Measurements from ENCODE around the gene DACH1. TPM values are rescaled to one million over a fixed set of nuclear protein-coding genes. Genes with fewer than 3 reads are reported as not detected.

The DACH1 gene
- total RNA-seq, 5 donors from 2014 or later (not counting 1 experiment from before 2014, with no cell fraction given) = 0.13 to 1.2 (median 0.23) TPM

- Mint-ChIP-seq H3K27ac (no peak overlapping the region), H3K9me3 (peaks cover 4 to 11% (median 5%) of the 10 kb centered on the region in 3 donors), H3K27me3 (no peaks in the 10 kb centered on the region), H3K4me3 (no peak overlapping the region), H3K4me1 (no peaks in the 10 kb centered on the region), H3K36me3 (no peaks in the 10 kb centered on the region)
- ATAC-seq (replicated peaks in 1 of 4) = no peak
- H3K27ac ChIP-seq (ENCODE audit: low read length) = no peak overlapping the region
- POLR2A ChIA-PET = no interaction called here
- no peaks in the 10 kb centered on the region for H3K27me3 ChIP-seq (replicated peaks in 1 of 2; ENCODE audit: control insufficient read depth in 2 of 2, extremely low read depth in 1 of 2, insufficient read depth in 2 of 2, low read length in 1 of 2)
- no peaks in the 10 kb centered on the region for H3K9me3 ChIP-seq
- H3K4me3 ChIP-seq (ENCODE audit: control insufficient read depth in 1 of 2, extremely low read depth in 1 of 2, low read length in 1 of 2) = no peak overlapping the region
- CTCF ChIA-PET = no interaction called here
- no peaks in the 10 kb centered on the region for H3K36me3 ChIP-seq (ENCODE audit: control insufficient read depth in 2 of 2, extremely low read depth in 1 of 2, insufficient read depth in 1 of 2, low read length in 1 of 2)
- no peak for DNase-seq
- H3K4me1 ChIP-seq (ENCODE audit: control insufficient read depth in 1 of 2, extremely low read depth in 1 of 2, insufficient read depth in 2 of 2, low read length in 2 of 2) = no peaks in the 10 kb centered on the region
Observed at GRCh38 chr13:71513411-71514033, 353.5 kb downstream of the DACH1 start.

DNA sequence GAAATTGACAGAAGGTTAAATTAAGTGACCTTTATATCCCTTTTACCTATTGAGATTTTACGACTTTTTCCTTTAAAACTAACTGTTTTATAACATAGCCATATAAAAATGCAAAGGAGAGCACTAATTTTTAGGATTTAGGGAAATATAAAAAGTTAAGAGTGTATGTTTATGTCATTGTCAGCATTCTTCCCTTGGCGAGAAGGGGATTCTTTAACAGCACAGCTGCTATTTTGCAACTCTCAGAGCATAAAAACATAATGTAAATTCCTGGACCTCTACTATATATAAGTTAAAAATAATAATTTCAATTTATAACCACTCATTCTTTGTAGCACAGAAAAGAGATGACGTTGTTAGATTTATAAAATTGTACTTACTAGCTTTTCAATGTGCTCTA lies 363.2 kb downstream of the DACH1 start:
- Mint-ChIP-seq H3K27me3 (no peaks in the 10 kb centered on the region), H3K4me3 (no peak overlapping the region), H3K36me3 (no peaks in the 10 kb centered on the region), H3K27ac (no peak overlapping the region), H3K4me1 (no peaks in the 10 kb centered on the region), H3K9me3 (peaks cover 0 to 3% (median 2%) of the 10 kb centered on the region in 3 donors)
- no peak overlapping the region for H3K27ac ChIP-seq (ENCODE audit: low read length)
- ATAC-seq (replicated peaks in 1 of 4) (no peak), DNase-seq (no peak)
- no peaks in the 10 kb centered on the region for H3K36me3 ChIP-seq (ENCODE audit: control insufficient read depth in 2 of 2, extremely low read depth in 1 of 2, insufficient read depth in 1 of 2, low read length in 1 of 2)
- no peaks in the 10 kb centered on the region for H3K27me3 ChIP-seq (replicated peaks in 1 of 2; ENCODE audit: control insufficient read depth in 2 of 2, extremely low read depth in 1 of 2, insufficient read depth in 2 of 2, low read length in 1 of 2)
- ChIA-PET POLR2A (no interaction called here), CTCF (no interaction called here)
- H3K4me3 ChIP-seq (ENCODE audit: control insufficient read depth in 1 of 2, extremely low read depth in 1 of 2, low read length in 1 of 2) = no peak overlapping the region
- H3K9me3 ChIP-seq = no peaks in the 10 kb centered on the region
- no peaks in the 10 kb centered on the region for H3K4me1 ChIP-seq (ENCODE audit: control insufficient read depth in 1 of 2, extremely low read depth in 1 of 2, insufficient read depth in 2 of 2, low read length in 2 of 2)
- WGBS (ENCODE audit: insufficient coverage) = no CpG with 5 or more reads among the region's 3 CpGs

GRCh38 chr13:71499944-71500514 lies 367.0 kb downstream of the DACH1 start:
- ChIA-PET CTCF (no interaction called here), POLR2A (no interaction called here)
- Mint-ChIP-seq H3K4me1 (no peaks in the 10 kb centered on the region), H3K4me3 (no peak overlapping the region), H3K27ac (no peak overlapping the region), H3K27me3 (no peaks in the 10 kb centered on the region), H3K36me3 (no peaks in the 10 kb centered on the region), H3K9me3 (peaks cover 0 to 4% (median 2%) of the 10 kb centered on the region in 3 donors)
- DNase-seq = no peak
- no peaks in the 10 kb centered on the region for H3K27me3 ChIP-seq (replicated peaks in 1 of 2; ENCODE audit: control insufficient read depth in 2 of 2, extremely low read depth in 1 of 2, insufficient read depth in 2 of 2, low read length in 1 of 2)
- 71% methylated on average over 1 of the region's 4 CpGs for WGBS (ENCODE audit: insufficient coverage)
- no peaks in the 10 kb centered on the region for H3K4me1 ChIP-seq (ENCODE audit: control insufficient read depth in 1 of 2, extremely low read depth in 1 of 2, insufficient read depth in 2 of 2, low read length in 2 of 2)
- H3K36me3 ChIP-seq (ENCODE audit: control insufficient read depth in 2 of 2, extremely low read depth in 1 of 2, insufficient read depth in 1 of 2, low read length in 1 of 2) = no peaks in the 10 kb centered on the region
- H3K4me3 ChIP-seq (ENCODE audit: control insufficient read depth in 1 of 2, extremely low read depth in 1 of 2, low read length in 1 of 2) = no peak overlapping the region
- ATAC-seq (replicated peaks in 1 of 4) = no peak
- no peaks in the 10 kb centered on the region for H3K9me3 ChIP-seq
- H3K27ac ChIP-seq (ENCODE audit: low read length) = no peak overlapping the region

- no peak overlapping the region for H3K27ac ChIP-seq (ENCODE audit: low read length)
- no peak for DNase-seq
- Mint-ChIP-seq H3K27me3 (no peaks in the 10 kb centered on the region), H3K4me1 (no peaks in the 10 kb centered on the region), H3K9me3 (peaks cover 0 to 7% (median under 1%) of the 10 kb centered on the region in 3 donors), H3K4me3 (no peak overlapping the region), H3K36me3 (no peaks in the 10 kb centered on the region), H3K27ac (no peak overlapping the region)
- ATAC-seq (replicated peaks in 1 of 4) = no peak
- H3K36me3 ChIP-seq (ENCODE audit: control insufficient read depth in 2 of 2, extremely low read depth in 1 of 2, insufficient read depth in 1 of 2, low read length in 1 of 2) = no peaks in the 10 kb centered on the region
- ChIA-PET POLR2A (no interaction called here), CTCF (no interaction called here)
- 100% methylated on average over 1 of the region's 2 CpGs for WGBS (ENCODE audit: insufficient coverage)
- H3K27me3 ChIP-seq (replicated peaks in 1 of 2; ENCODE audit: control insufficient read depth in 2 of 2, extremely low read depth in 1 of 2, insufficient read depth in 2 of 2, low read length in 1 of 2) = no peaks in the 10 kb centered on the region
- H3K4me1 ChIP-seq (ENCODE audit: control insufficient read depth in 1 of 2, extremely low read depth in 1 of 2, insufficient read depth in 2 of 2, low read length in 2 of 2) = no peaks in the 10 kb centered on the region
- no peaks in the 10 kb centered on the region for H3K9me3 ChIP-seq
- no peak overlapping the region for H3K4me3 ChIP-seq (ENCODE audit: control insufficient read depth in 1 of 2, extremely low read depth in 1 of 2, low read length in 1 of 2)
Observed at GRCh38 chr13:71499235-71499634, 367.8 kb downstream of the DACH1 start.

- no peaks in the 10 kb centered on the region for H3K36me3 Mint-ChIP-seq
- WGBS (ENCODE audit: insufficient coverage) = 94% methylated on average over 2 of the region's 2 CpGs
- H3K27ac Mint-ChIP-seq = no peak overlapping the region
- CTCF ChIA-PET = no interaction called here
- H3K4me3 Mint-ChIP-seq = no peak overlapping the region
- peaks cover 0 to 7% (median 3%) of the 10 kb centered on the region in 3 donors for H3K9me3 Mint-ChIP-seq
- no peaks in the 10 kb centered on the region for H3K4me1 Mint-ChIP-seq
- H3K9me3 ChIP-seq = no peaks in the 10 kb centered on the region
- no peaks in the 10 kb centered on the region for H3K36me3 ChIP-seq (ENCODE audit: control insufficient read depth in 2 of 2, extremely low read depth in 1 of 2, insufficient read depth in 1 of 2, low read length in 1 of 2)
- H3K27ac ChIP-seq (ENCODE audit: low read length) = no peak overlapping the region
- H3K4me3 ChIP-seq (ENCODE audit: control insufficient read depth in 1 of 2, extremely low read depth in 1 of 2, low read length in 1 of 2) = no peak overlapping the region
- H3K27me3 Mint-ChIP-seq = no peaks in the 10 kb centered on the region
- ATAC-seq (replicated peaks in 1 of 4) (no peak), DNase-seq (no peak)
- H3K4me1 ChIP-seq (ENCODE audit: control insufficient read depth in 1 of 2, extremely low read depth in 1 of 2, insufficient read depth in 2 of 2, low read length in 2 of 2) = no peaks in the 10 kb centered on the region
- no peaks in the 10 kb centered on the region for H3K27me3 ChIP-seq (replicated peaks in 1 of 2; ENCODE audit: control insufficient read depth in 2 of 2, extremely low read depth in 1 of 2, insufficient read depth in 2 of 2, low read length in 1 of 2)
- POLR2A ChIA-PET = no interaction called here
Observed at GRCh38 chr13:71493189-71493588, 373.8 kb downstream of the DACH1 start.

GRCh38 chr13:71492346-71492871 lies 374.6 kb downstream of the DACH1 start:
- ATAC-seq (replicated peaks in 1 of 4) (no peak), DNase-seq (no peak)
- Mint-ChIP-seq H3K27me3 (no peaks in the 10 kb centered on the region), H3K27ac (no peak overlapping the region), H3K4me1 (no peaks in the 10 kb centered on the region), H3K4me3 (no peak overlapping the region), H3K36me3 (no peaks in the 10 kb centered on the region), H3K9me3 (peaks cover 0 to 7% (median 3%) of the 10 kb centered on the region in 3 donors)
- H3K36me3 ChIP-seq (ENCODE audit: control insufficient read depth in 2 of 2, extremely low read depth in 1 of 2, insufficient read depth in 1 of 2, low read length in 1 of 2) = no peaks in the 10 kb centered on the region
- no peaks in the 10 kb centered on the region for H3K9me3 ChIP-seq
- ChIA-PET POLR2A (interaction anchor here in 1 of 2 donors (0.6 kb wide), 1 partner anchor 19 kb away, joined by 3 read pairs; no protein-coding TSS in a partner anchor), CTCF (no interaction called here)
- H3K4me1 ChIP-seq (ENCODE audit: control insufficient read depth in 1 of 2, extremely low read depth in 1 of 2, insufficient read depth in 2 of 2, low read length in 2 of 2) = no peaks in the 10 kb centered on the region
- H3K27me3 ChIP-seq (replicated peaks in 1 of 2; ENCODE audit: control insufficient read depth in 2 of 2, extremely low read depth in 1 of 2, insufficient read depth in 2 of 2, low read length in 1 of 2) = no peaks in the 10 kb centered on the region
- H3K27ac ChIP-seq (ENCODE audit: low read length) = no peak overlapping the region
- H3K4me3 ChIP-seq (ENCODE audit: control insufficient read depth in 1 of 2, extremely low read depth in 1 of 2, low read length in 1 of 2) = no peak overlapping the region
